ENCODE measurements around the gene WAPL.

DNA sequence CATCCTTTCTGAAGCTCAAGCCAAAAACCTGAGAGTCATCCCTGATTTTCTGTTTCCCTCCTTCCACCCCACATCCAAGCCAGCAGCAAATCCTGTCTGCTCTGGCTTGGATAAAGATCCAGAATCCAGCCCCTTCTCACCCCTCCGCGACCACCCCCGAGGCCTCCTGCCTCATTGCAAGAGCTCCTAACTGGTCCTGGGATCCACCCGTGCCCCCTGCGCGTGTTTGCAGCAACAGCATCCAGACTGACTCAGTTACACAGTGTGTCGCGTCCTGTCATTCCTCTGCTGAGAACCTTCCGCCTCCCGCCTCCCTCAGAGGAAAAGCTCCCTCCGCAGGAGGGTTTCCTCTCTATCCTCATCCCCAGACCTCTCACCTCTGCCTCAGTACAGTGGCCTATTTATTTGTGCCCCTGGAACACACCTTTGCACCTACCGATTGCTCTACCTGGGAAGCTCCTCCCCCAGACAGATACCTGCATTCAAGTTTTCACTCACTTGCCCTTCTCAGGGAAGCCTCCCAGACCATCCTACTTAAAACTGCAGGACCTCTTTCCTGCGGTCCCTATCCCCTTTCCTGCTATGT, 133.4 kb downstream of the WAPL start:
- TF ChIP-seq, protein P1, sequence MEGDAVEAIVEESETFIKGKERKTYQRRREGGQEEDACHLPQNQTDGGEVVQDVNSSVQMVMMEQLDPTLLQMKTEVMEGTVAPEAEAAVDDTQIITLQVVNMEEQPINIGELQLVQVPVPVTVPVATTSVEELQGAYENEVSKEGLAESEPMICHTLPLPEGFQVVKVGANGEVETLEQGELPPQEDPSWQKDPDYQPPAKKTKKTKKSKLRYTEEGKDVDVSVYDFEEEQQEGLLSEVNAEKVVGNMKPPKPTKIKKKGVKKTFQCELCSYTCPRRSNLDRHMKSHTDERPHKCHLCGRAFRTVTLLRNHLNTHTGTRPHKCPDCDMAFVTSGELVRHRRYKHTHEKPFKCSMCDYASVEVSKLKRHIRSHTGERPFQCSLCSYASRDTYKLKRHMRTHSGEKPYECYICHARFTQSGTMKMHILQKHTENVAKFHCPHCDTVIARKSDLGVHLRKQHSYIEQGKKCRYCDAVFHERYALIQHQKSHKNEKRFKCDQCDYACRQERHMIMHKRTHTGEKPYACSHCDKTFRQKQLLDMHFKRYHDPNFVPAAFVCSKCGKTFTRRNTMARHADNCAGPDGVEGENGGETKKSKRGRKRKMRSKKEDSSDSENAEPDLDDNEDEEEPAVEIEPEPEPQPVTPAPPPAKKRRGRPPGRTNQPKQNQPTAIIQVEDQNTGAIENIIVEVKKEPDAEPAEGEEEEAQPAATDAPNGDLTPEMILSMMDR (conservative IDR thresholded peaks at IDR 0.05; ENCODE audit: low read depth, low read length), result no peak
- TF ChIP-seq EZH2 (IDR thresholded peaks at IDR 0.05; ENCODE audit: borderline replicate concordance, low read depth, low read length, poor library complexity, severe bottlenecking), result no peak
